Effector memory CD4-positive, alpha-beta T cell (primary cell): ENCODE measurements around the gene PXDC1.

Experiments used
- DNase-seq, 3 donors: peaks; one replicate each; pipeline ENCODE4 v3.0.0-alpha.2; 2020
- H3K27ac ChIP-seq: 2 replicates; pipeline ENCODE4 v1.7.0; 2013; ENCODE audit warnings: mild to moderate bottlenecking, low read length, moderate library complexity; ENCODE audit not compliant: insufficient read depth, poor library complexity, severe bottlenecking
- H3K27me3 ChIP-seq: replicated peaks from 2 replicates; pipeline ENCODE4 v1.7.0; 2013; ENCODE audit warnings: mild to moderate bottlenecking, low read length; ENCODE audit not compliant: insufficient read depth, control insufficient read depth, poor library complexity, severe bottlenecking
- H3K36me3 ChIP-seq: 2 replicates; pipeline ENCODE4 v1.7.0; 2013; ENCODE audit warnings: mild to moderate bottlenecking, low read length, moderate library complexity; ENCODE audit not compliant: control insufficient read depth, insufficient read depth
- H3K4me1 ChIP-seq: 2 replicates; pipeline ENCODE4 v1.7.0; 2013; ENCODE audit warnings: low read length, mild to moderate bottlenecking; ENCODE audit not compliant: control insufficient read depth, insufficient read depth, poor library complexity, severe bottlenecking
- H3K4me3 ChIP-seq: 2 replicates; pipeline ENCODE4 v1.7.0; 2013; ENCODE audit warnings: low read length, low read depth, mild to moderate bottlenecking; ENCODE audit not compliant: insufficient read depth, poor library complexity, severe bottlenecking
- H3K9me3 ChIP-seq: 2 replicates; pipeline ENCODE4 v1.7.0; 2013; ENCODE audit warnings: mild to moderate bottlenecking, low read length, moderate library complexity; ENCODE audit not compliant: control insufficient read depth

Gene PXDC1

GRCh38 chr6:3732345-3733141 is 19.0 kb downstream of the PXDC1 start:
- peak; percentile 29 to 51 (median 29) for DNase-seq
- Histone ChIP-seq H3K27ac (no peak overlapping the region), H3K36me3 (no peaks in the 10 kb centered on the region), H3K27me3 (no peaks in the 10 kb centered on the region), H3K9me3 (no peaks in the 10 kb centered on the region), H3K4me1 (no peaks in the 10 kb centered on the region), H3K4me3 (no peak overlapping the region)

- Histone ChIP-seq H3K36me3 (no peaks in the 10 kb centered on the region), H3K9me3 (no peaks in the 10 kb centered on the region), H3K4me3 (no peak overlapping the region), H3K27me3 (no peaks in the 10 kb centered on the region), H3K27ac (no peak overlapping the region), H3K4me1 (no peaks in the 10 kb centered on the region)
- DNase-seq: no peak
Observed at GRCh38 chr6:3731700-3732099, 19.8 kb downstream of the PXDC1 start.

GRCh38 chr6:3729603-3730344 is 21.7 kb downstream of the PXDC1 start:
- no peak for DNase-seq
- Histone ChIP-seq H3K27ac (no peak overlapping the region), H3K4me1 (no peaks in the 10 kb centered on the region), H3K4me3 (no peak overlapping the region), H3K9me3 (no peaks in the 10 kb centered on the region), H3K36me3 (no peaks in the 10 kb centered on the region), H3K27me3 (no peaks in the 10 kb centered on the region)

GRCh38 chr6:3727593-3728108 is 23.9 kb downstream of the PXDC1 start:
- H3K27ac ChIP-seq: no peak overlapping the region
- no peaks in the 10 kb centered on the region for H3K4me1 ChIP-seq
- H3K27me3 ChIP-seq: no peaks in the 10 kb centered on the region
- no peaks in the 10 kb centered on the region for H3K36me3 ChIP-seq
- no peak for DNase-seq
- H3K4me3 ChIP-seq: no peak overlapping the region
- H3K9me3 ChIP-seq: no peaks in the 10 kb centered on the region

- no peaks in the 10 kb centered on the region for H3K9me3 ChIP-seq
- no peaks in the 10 kb centered on the region for H3K27me3 ChIP-seq
- H3K36me3 ChIP-seq: no peaks in the 10 kb centered on the region
- no peak for DNase-seq
- H3K27ac ChIP-seq: no peak overlapping the region
- no peaks in the 10 kb centered on the region for H3K4me1 ChIP-seq
- H3K4me3 ChIP-seq: no peak overlapping the region
Observed at GRCh38 chr6:3727036-3727435, 24.5 kb downstream of the PXDC1 start.

GRCh38 chr6:3726421-3726820 is 25.1 kb downstream of the PXDC1 start:
- no peaks in the 10 kb centered on the region for H3K36me3 ChIP-seq
- no peaks in the 10 kb centered on the region for H3K4me1 ChIP-seq
- H3K27me3 ChIP-seq: no peaks in the 10 kb centered on the region
- no peak overlapping the region for H3K27ac ChIP-seq
- no peak for DNase-seq
- no peaks in the 10 kb centered on the region for H3K9me3 ChIP-seq
- H3K4me3 ChIP-seq: no peak overlapping the region

- Histone ChIP-seq H3K27ac (no peak overlapping the region), H3K4me1 (no peaks in the 10 kb centered on the region), H3K36me3 (no peaks in the 10 kb centered on the region)
Observed at GRCh38 chr6:3725145-3726047, 26.1 kb downstream of the PXDC1 start.

GRCh38 chr6:3724451-3725144 is 26.9 kb downstream of the PXDC1 start:
- no peak overlapping the region for H3K27ac ChIP-seq
- no peak overlapping the region for H3K4me3 ChIP-seq
- no peaks in the 10 kb centered on the region for H3K4me1 ChIP-seq
- H3K36me3 ChIP-seq: no peaks in the 10 kb centered on the region
- DNase-seq: no peak
- H3K27me3 ChIP-seq: no peaks in the 10 kb centered on the region
- no peaks in the 10 kb centered on the region for H3K9me3 ChIP-seq

More at GRCh38 chr6:3725145-3726047, 26.1 kb downstream of the PXDC1 start:
- H3K4me3 ChIP-seq: no peak overlapping the region
- H3K27me3 ChIP-seq: no peaks in the 10 kb centered on the region
- no peak for DNase-seq
- no peaks in the 10 kb centered on the region for H3K9me3 ChIP-seq

- Histone ChIP-seq H3K27ac (no peak overlapping the region), H3K4me1 (no peaks in the 10 kb centered on the region), H3K9me3 (no peaks in the 10 kb centered on the region), H3K27me3 (no peaks in the 10 kb centered on the region), H3K36me3 (no peaks in the 10 kb centered on the region), H3K4me3 (no peak overlapping the region)
- no peak for DNase-seq
Observed at GRCh38 chr6:3723966-3724365, 27.5 kb downstream of the PXDC1 start.
